HG03469 (cell line): Measurements from ENCODE around the gene MAST4.

Source experiments
- ATAC-seq: cut with Tn5 transposase; IDR thresholded peaks from one replicate; pipeline ENCODE4 v1.9.1; 2021; ENCODE audit warnings: mild to moderate bottlenecking, moderate library complexity, moderate number of reproducible peaks; ENCODE audit not compliant: unreplicated experiment

The MAST4 gene

GRCh38 chr5:66896171-66896570 lies 300.0 kb downstream of the MAST4 start:
- ATAC-seq: no peak

DNA sequence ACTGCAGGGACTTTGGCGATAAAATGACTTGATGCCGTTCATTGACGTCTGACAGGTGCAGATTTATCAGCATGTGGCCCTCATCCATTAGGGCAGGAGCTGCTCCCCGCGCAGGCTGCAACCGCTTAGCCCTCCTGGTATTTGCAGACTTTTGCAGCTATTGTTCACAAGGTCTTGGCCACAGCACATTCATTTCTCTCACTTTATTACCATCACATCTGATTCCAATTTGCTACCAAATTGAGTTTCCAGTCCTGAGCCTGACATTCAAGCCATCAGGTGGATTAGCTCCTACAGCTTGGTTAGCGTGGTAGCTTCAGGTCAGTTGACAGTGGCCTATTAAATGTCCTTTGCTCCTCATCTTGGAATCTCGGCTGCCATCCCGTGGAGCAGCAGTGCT lies 301.2 kb downstream of the MAST4 start:
- ATAC-seq: no peak

- no peak for ATAC-seq
These were observed 302.2 kb downstream of the MAST4 start for GRCh38 chr5:66898241-66898995.

DNA sequence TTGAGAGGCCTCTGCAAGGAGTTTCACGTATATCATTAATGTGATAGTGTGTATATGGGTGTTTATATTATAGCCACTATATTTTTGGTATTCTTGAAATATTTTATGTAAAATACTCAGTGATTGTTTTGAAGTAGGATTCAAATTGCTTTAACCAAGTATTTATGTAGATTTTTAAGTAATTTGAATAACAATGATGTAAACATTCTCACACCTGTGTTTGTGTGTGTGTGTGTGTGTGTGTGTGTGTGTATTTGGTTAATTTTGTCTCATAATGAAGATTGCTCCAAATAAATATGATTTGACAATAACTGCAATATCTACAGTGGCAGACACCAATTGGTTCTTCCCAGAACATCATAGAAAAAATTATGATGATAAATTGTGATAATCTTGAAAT lies 307.0 kb downstream of the MAST4 start:
- ATAC-seq: no peak

DNA sequence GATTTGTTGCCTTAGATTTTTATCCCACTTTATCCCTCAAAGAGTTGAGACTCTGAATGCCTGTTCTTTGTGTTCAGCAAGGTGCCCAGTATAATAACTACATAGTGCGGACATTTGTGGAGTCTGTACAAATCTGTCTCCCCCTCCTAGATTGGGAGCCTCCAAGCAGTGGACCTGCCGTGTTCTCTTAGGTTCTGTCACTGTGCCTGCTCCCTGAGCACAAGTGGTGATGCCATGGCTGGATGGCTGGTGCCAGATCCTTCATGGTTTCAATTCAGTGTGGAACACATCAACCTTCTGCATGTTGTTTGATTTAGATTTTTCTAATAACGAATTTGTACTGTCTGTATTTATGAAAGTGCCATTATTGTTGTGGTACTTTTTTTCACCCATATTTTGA lies 307.5 kb downstream of the MAST4 start:
- no peak for ATAC-seq

GRCh38 chr5:66904189-66904588 lies 308.0 kb downstream of the MAST4 start:
- no peak for ATAC-seq

- no peak for ATAC-seq
These were observed 309.8 kb downstream of the MAST4 start for GRCh38 chr5:66906021-66906420.

GRCh38 chr5:66908230-66908629 lies 312.0 kb downstream of the MAST4 start:
- no peak for ATAC-seq

DNA sequence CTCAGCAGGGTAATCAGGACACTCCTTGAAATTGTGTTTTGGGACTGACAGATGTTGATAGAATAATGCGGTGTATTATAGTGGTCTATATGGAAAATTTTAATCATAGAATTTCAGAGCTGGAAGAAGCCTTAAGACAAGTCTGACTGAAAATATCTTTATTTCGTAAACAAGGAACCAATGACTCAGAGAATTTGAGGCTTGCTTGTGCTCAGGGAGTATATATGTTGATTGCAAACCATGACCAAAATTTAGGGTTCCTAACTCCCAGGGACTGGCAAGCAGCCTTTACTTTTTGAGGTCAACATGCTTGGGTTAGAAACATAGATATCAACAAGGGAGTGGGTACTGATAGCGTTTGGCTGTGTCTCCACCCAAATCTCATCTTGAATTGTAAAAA lies 313.2 kb downstream of the MAST4 start:
- no peak for ATAC-seq

- ATAC-seq: no peak
These were observed 316.6 kb downstream of the MAST4 start for GRCh38 chr5:66912787-66913186.

DNA sequence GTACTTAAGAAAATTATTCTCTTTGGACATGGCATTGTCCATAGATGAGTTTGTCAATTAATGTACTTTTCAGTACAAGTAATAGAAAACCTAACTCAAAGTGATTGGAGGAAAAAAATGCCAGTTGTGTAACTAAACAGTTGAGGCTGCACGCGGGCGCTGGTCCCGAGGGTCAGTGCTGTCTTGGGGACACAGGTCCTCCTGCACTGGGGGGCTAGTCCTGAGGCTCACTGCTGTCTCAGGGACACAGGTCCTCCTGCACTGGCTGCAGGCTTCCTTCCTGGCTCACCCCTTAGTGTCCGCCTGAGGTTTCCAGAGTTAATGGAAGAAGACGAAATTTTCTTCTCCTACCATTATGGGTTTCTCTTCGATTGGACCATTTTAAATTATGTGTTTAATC lies 319.3 kb downstream of the MAST4 start:
- no peak for ATAC-seq

DNA sequence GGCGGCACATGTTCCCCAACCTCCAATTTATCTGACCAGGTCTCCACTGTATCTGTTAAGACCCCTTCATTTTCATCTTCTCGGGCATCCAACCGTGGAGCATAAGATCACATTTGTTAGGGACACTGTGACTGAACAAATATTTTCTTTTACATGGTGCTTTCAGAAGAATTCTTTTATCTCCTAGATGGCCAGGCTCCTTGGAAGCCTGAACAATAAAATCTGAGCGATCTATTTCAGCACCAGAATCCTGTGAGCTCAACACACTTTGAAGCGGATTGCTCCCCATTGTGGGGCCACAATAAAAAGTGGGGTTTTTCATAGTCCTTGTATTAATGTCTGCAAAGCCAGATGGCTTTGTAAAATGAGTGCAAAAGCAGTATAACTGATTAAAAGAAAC lies 326.7 kb downstream of the MAST4 start:
- no peak for ATAC-seq

DNA sequence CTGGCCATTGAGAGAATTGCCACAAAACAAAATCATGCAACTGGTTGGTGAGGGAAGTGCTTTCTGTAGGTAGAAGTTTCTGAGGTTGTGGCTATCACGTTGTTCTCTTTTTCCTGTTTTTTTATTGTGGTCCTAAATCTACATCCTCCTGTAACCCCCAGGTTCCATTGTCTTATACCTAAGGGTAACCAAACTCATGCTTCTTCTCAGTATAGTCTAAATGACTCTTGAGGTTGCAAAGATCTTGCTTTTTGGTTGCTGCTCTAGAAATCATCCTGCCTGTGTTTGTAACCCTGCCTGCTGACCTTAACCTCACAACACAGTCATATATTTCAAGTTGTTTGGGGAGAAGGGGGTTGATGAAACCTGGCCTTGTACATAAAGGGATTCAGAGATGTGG lies 327.3 kb downstream of the MAST4 start:
- ATAC-seq: no peak

DNA sequence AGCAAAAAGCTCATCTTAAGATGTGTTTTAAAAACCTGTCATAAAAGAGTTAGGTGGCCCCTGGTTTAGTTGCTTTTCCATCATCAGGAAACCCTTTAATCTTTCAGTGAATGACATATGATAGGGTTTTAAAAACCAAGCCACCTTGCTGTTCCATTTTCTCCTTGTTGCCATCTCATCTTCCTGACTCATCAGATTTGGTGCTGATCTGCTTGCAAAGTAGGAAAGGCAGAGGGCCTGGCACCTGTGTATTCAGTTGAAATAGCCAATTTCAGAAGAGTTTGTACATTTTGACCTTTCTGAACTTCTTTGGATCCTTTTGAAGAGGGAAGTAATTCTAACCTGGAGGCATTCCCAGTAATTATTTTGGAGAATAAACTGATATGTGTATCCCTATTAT lies 327.7 kb downstream of the MAST4 start:
- ATAC-seq: no peak

GRCh38 chr5:66927140-66927539 lies 330.9 kb downstream of the MAST4 start:
- no peak for ATAC-seq

DNA sequence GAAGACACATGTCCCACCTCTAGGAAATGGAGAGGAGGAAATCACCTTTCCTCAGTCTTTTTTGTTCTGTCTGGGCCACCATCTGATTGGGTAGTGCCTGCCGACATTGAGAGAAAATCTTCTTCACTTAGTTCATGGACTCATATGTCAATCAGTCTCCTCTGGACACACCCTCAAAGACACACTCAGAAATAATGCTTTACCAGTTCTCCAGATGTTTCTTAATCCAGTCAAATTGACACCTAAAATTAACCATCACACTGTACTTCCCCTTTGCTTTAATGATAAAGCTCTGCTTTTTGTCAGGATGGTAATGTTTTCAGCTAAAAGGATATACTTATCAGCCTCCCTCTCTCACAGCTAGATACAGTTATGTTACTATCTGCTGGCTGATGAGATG lies 333.1 kb downstream of the MAST4 start:
- no peak for ATAC-seq

- no peak for ATAC-seq
These were observed 333.8 kb downstream of the MAST4 start for GRCh38 chr5:66929995-66930394.

- ATAC-seq: no peak
These were observed 335.5 kb downstream of the MAST4 start for GRCh38 chr5:66931651-66932050.

DNA sequence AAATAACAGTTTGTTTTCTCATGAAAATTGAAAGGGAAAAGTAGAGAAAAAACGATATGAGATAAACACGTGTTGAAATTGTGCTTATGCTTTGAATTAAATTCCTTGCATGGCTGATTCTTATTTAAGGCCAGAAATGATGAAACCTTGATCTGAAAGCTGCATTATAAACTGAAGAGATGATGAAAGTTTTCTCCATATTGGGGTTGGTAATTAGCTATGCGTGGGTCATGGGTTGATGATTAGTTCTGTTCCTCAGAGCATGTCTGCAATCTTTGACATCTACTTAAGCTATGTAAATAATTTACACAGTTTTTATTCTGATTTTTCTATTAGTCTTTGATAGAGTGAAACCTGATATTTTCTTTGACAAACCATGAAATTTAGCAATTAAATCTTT lies 336.3 kb downstream of the MAST4 start:
- no peak for ATAC-seq

GRCh38 chr5:66933066-66933465 lies 336.9 kb downstream of the MAST4 start:
- ATAC-seq: no peak

DNA sequence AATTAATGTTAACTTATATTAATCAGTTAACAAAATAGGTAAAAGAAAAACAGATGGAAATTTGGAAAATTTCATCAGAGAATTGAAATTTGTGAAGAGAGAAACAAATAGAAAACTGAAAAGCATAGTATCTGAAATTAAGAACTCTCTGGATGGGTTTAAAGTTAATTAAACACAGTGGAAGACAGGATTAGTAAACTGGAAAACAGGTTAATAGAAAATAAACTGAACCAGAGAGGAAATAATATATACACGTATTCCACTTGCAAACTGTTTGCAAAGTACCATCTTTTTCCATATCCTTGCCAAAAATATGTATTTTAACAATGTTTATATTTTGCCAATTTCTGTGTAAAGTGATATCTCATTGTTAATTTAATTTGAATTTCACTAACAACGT lies 342.9 kb downstream of the MAST4 start:
- no peak for ATAC-seq

DNA sequence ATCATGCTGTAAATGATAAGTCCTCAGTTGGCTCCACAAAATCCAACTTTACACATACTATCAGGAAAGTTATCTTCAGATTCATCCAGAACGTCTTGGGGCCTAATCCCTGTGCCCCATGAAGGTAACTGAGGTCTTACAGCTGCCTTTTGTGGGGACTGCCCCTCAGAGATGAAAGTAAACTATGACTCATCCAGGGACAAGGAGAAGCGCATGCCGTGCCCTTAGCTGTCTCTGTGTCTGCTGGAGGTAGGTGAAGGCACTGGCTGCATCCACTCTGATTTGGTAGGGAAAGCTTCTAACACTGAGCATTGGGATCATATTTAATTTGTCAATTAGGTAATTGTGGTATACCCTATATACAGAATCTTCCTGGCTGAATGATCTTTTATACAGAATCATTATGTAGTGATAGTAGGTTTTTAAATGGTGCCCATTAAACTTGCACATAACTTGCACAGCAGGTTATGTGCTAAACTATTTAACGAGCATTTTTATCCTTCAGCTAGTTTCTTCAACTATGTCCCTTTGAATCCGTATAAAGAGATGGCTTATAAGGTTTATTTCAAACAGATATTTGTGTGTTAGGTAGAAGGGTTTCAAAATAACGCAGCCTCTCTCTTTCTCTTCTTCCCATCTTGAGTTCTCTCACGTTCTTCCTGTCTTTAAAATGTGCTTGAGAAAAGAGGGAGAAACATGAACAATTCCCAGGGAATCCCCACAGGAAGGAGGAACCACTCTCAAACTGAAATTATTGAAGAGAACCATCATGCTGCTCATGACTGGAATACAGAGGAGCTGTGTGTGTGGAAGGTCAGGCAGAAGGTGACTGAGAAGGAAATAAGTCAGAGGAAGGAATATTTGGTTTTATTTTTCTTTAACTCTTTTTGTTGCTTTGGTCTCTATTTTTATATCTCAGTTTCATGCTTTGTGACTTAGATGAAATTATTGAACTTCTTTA lies 349.5 kb downstream of the MAST4 start:
- ATAC-seq: peak; percentile 78
